SK-N-SH treated with all-trans-retinoic acid at 6 μM for 48 hours (cell line): ENCODE data around the gene MAML3.

ENCODE experiments used
- ATAC-seq: fragments of 200-7000 bp; cut with Tn5 transposase; 3 replicates; pipeline ENCODE4 v1.9.1; 2020; ENCODE audit warnings: mild to moderate bottlenecking, moderate library complexity
- ARNTL ChIP-seq: fragments of 450-650 bp; formaldehyde crosslinking; IDR thresholded peaks from 2 replicates; pipeline ENCODE4 v1.5.0; 2020; ENCODE audit warnings: low read depth, mild to moderate bottlenecking, moderate library complexity, borderline replicate concordance
- BACH2 ChIP-seq: fragments of 250-450 bp; sonication (Bioruptor Pico); IDR thresholded peaks from 2 replicates; pipeline ENCODE4 v1.9.0; 2021; ENCODE audit warnings: mild to moderate bottlenecking, borderline replicate concordance
- CSDC2 ChIP-seq: fragments of 250-450 bp; sonication (Bioruptor Pico); IDR thresholded peaks from 2 replicates; pipeline ENCODE4 v1.5.0; 2020; ENCODE audit warnings: mild to moderate bottlenecking, moderate library complexity
- ESRRG ChIP-seq: fragments of 250-450 bp; sonication (Bioruptor Pico); IDR thresholded peaks from 2 replicates; pipeline ENCODE4 v1.6.1; 2021; ENCODE audit warnings: mild to moderate bottlenecking
- GLIS3 ChIP-seq: fragments of 250-450 bp; sonication (Bioruptor Pico); IDR thresholded peaks from 2 replicates; pipeline ENCODE4 v1.5.0; 2020; ENCODE audit warnings: mild to moderate bottlenecking, moderate library complexity
- ISL1 ChIP-seq: fragments of 250-450 bp; sonication (Bioruptor Pico); IDR thresholded peaks from 2 replicates; pipeline ENCODE4 v2.1.2; 2022; ENCODE audit warnings: mild to moderate bottlenecking, moderate library complexity
- OSR1 ChIP-seq: fragments of 250-450 bp; sonication (Bioruptor Pico); IDR thresholded peaks from 2 replicates; pipeline ENCODE4 v1.8.0; 2022; ENCODE audit warnings: moderate library complexity, mild to moderate bottlenecking, inconsistent platforms
- PPARA ChIP-seq: fragments of 250-450 bp; sonication (Bioruptor Pico); IDR thresholded peaks from 2 replicates; pipeline ENCODE4 v1.5.0; 2020; ENCODE audit warnings: mild to moderate bottlenecking, borderline replicate concordance
- RARB ChIP-seq: fragments of 250-450 bp; sonication (Bioruptor Pico); IDR thresholded peaks from 2 replicates; pipeline ENCODE4 v1.8.0; 2021; ENCODE audit warnings: mild to moderate bottlenecking, moderate library complexity
- SNAI2 ChIP-seq: fragments of 250-450 bp; sonication (Bioruptor Pico); IDR thresholded peaks from 2 replicates; pipeline ENCODE4 v1.5.0; 2020; ENCODE audit warnings: mild to moderate bottlenecking, moderate library complexity
- TCF4 ChIP-seq: fragments of 250-450 bp; sonication (Bioruptor Pico); IDR thresholded peaks from 2 replicates; pipeline ENCODE4 v1.8.0; 2021; ENCODE audit warnings: mild to moderate bottlenecking, moderate library complexity, borderline replicate concordance
- ZFP3 ChIP-seq: fragments of 250-450 bp; sonication (Bioruptor Pico); IDR thresholded peaks from 2 replicates; pipeline ENCODE4 v1.5.0; 2020; ENCODE audit warnings: mild to moderate bottlenecking, moderate library complexity
- ZFP30 ChIP-seq: fragments of 450-650 bp; formaldehyde crosslinking; IDR thresholded peaks from 2 replicates; pipeline ENCODE4 v1.5.0; 2022; ENCODE audit warnings: mild to moderate bottlenecking, moderate library complexity
- ZNF565 ChIP-seq: fragments of 450-650 bp; formaldehyde crosslinking; conservative IDR thresholded peaks from 2 replicates; pipeline ENCODE4 v1.5.0; 2020; ENCODE audit warnings: low read depth, mild to moderate bottlenecking, moderate library complexity
- ZNF70 ChIP-seq: fragments of 450-650 bp; formaldehyde crosslinking; IDR thresholded peaks from 2 replicates; pipeline ENCODE4 v1.5.0; 2020; ENCODE audit warnings: mild to moderate bottlenecking, moderate library complexity
- ZNF8 ChIP-seq: fragments of 450-650 bp; formaldehyde crosslinking; IDR thresholded peaks from 2 replicates; pipeline ENCODE4 v1.5.0; 2020; ENCODE audit warnings: mild to moderate bottlenecking, moderate library complexity
- TF ChIP-seq, protein P1 (sequence below): fragments of 250-450 bp; sonication (Bioruptor Pico); IDR thresholded peaks from 2 replicates; pipeline ENCODE4 v1.5.1; 2021; ENCODE audit warnings: mild to moderate bottlenecking, moderate library complexity
- TF ChIP-seq, protein P2 (sequence below): fragments of 250-450 bp; sonication (Bioruptor Pico); IDR thresholded peaks from 2 replicates; pipeline ENCODE4 v1.5.1; 2020; ENCODE audit warnings: low read depth, mild to moderate bottlenecking, moderate library complexity
- TF ChIP-seq, protein P3 (sequence below): fragments of 250-450 bp; sonication (Bioruptor Pico); IDR thresholded peaks from 2 replicates; pipeline ENCODE4 v1.8.0; 2020; ENCODE audit warnings: mild to moderate bottlenecking, moderate library complexity, borderline replicate concordance
- TF ChIP-seq, protein P4 (sequence below): fragments of 250-450 bp; sonication (Bioruptor Pico); IDR thresholded peaks from 2 replicates; pipeline ENCODE4 v1.5.0; 2020; ENCODE audit warnings: mild to moderate bottlenecking, moderate library complexity
- TF ChIP-seq, protein P5 (sequence below): fragments of 250-450 bp; sonication (Bioruptor Pico); IDR thresholded peaks from 2 replicates; pipeline ENCODE4 v1.8.0; 2021; ENCODE audit warnings: low read depth, mild to moderate bottlenecking, moderate library complexity, borderline replicate concordance

Gene MAML3

DNA sequence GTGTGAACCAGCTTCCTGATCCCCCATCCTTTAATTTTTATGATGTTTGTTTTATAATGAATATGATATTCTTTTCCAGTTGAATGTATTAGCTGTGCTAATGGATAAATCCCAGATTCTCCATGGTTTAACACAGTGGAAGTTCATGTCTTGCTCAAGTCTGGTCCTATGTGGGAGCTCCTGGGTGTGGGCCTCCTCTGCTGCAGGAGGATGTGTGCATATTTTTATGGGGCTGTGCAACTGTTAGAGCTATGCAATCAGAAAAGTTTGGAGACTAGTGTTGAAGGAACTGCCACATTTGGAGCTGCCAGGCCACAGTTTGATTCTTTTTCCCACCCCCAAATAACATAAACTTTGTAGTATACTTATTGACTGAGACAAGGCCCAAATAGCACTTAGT lies 463.6 kb downstream of the MAML3 start:
- ATAC-seq = no peak
- no peak for TF ChIP-seq ZFP30 (CRISPR knock-in tag)

DNA sequence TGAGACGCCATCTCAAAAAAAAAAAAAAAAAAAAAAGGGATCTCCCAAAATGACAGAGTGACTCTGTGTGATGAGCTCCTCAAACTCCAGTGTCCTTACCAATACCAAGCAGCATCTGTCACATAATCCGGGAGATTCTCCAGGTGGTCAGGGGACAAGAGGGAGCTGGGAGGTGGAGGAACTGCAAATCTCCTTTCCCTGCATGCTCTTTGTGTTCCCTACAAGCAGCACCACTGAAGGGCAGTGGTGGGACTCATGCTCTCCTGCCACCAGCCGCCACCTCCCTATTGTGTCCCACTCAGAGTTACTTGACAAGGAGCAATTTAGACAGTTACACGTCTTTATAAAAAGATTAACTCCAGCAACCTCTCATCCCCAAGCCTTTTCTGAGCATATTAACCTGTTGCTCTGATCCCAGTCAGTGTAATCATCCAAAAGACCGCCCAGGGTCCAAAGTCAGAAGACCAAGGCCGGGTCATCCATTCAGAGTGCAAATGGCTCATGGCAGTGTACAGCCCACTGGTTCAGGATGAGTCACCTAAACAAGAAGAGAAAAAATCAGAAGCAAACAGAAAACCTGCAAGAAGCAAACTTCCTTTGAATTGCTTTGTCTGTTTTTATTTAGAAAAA lies 464.8 kb downstream of the MAML3 start:
- ATAC-seq = no peak
- TF ChIP-seq ZFP30 (CRISPR knock-in tag) (no peak), ISL1 (CRISPR knock-in tag) (no peak)

DNA sequence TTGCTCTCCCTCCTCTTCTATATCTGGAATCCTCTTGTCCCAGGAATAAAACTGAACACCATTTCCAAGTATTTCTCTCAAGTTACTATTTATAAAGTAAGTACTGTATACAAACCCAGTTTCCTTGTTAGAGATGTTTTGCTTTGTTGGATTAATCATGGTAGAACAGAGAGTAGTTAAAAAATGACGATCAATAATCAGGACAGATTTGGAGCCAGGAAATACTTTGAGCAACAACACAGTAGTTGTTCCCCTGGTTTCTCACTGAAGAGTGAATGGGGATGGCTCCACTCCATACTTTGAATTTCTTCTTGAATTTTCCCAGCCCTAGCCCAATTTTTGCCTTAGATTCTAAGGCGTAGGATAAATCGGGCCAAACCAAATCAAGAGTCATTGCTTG lies 467.0 kb downstream of the MAML3 start:
- TF ChIP-seq ISL1 (CRISPR knock-in tag) (no peak), TCF4 (CRISPR knock-in tag) (no peak), ZNF565 (CRISPR knock-in tag) (no peak), RARB (no peak), ESRRG (CRISPR knock-in tag) (no peak), ZFP3 (CRISPR knock-in tag) (no peak)
- TF ChIP-seq, protein P1, sequence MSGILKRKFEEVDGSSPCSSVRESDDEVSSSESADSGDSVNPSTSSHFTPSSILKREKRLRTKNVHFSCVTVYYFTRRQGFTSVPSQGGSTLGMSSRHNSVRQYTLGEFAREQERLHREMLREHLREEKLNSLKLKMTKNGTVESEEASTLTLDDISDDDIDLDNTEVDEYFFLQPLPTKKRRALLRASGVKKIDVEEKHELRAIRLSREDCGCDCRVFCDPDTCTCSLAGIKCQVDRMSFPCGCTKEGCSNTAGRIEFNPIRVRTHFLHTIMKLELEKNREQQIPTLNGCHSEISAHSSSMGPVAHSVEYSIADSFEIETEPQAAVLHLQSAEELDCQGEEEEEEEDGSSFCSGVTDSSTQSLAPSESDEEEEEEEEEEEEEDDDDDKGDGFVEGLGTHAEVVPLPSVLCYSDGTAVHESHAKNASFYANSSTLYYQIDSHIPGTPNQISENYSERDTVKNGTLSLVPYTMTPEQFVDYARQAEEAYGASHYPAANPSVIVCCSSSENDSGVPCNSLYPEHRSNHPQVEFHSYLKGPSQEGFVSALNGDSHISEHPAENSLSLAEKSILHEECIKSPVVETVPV (CRISPR knock-in tag) = no peak
- TF ChIP-seq, protein P2, sequence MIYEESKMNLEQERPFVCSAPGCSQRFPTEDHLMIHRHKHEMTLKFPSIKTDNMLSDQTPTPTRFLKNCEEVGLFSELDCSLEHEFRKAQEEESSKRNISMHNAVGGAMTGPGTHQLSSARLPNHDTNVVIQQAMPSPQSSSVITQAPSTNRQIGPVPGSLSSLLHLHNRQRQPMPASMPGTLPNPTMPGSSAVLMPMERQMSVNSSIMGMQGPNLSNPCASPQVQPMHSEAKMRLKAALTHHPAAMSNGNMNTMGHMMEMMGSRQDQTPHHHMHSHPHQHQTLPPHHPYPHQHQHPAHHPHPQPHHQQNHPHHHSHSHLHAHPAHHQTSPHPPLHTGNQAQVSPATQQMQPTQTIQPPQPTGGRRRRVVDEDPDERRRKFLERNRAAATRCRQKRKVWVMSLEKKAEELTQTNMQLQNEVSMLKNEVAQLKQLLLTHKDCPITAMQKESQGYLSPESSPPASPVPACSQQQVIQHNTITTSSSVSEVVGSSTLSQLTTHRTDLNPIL (CRISPR knock-in tag) = no peak
- ATAC-seq = no peak

DNA sequence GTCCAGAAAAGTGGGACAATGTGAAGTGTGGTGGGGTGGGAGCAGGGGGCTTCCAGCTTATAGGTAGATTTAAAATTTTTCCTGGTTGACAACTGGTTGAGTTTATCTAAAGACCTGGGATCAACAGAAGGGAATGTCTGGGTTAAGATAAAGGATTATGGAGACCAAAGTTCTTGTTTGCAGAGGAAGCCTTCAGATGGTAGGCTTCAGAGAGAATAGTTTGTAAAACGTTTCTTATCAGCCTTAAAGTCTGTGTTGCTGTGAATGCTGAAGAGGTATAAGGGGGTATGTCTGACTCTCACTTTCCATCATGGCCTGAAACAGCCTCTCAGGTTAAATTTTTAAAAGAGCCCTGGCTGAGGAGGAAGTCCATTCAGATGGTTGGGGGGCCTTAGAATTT lies 467.9 kb downstream of the MAML3 start:
- TF ChIP-seq, protein P2 (CRISPR knock-in tag) = no peak
- TF ChIP-seq TCF4 (CRISPR knock-in tag) = no peak
- TF ChIP-seq ZNF70 (CRISPR knock-in tag) = no peak
- no peak for TF ChIP-seq ISL1 (CRISPR knock-in tag)
- no peak for TF ChIP-seq CSDC2
- TF ChIP-seq, protein P3, sequence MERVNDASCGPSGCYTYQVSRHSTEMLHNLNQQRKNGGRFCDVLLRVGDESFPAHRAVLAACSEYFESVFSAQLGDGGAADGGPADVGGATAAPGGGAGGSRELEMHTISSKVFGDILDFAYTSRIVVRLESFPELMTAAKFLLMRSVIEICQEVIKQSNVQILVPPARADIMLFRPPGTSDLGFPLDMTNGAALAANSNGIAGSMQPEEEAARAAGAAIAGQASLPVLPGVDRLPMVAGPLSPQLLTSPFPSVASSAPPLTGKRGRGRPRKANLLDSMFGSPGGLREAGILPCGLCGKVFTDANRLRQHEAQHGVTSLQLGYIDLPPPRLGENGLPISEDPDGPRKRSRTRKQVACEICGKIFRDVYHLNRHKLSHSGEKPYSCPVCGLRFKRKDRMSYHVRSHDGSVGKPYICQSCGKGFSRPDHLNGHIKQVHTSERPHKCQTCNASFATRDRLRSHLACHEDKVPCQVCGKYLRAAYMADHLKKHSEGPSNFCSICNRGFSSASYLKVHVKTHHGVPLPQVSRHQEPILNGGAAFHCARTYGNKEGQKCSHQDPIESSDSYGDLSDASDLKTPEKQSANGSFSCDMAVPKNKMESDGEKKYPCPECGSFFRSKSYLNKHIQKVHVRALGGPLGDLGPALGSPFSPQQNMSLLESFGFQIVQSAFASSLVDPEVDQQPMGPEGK = no peak
- no peak for TF ChIP-seq OSR1 (CRISPR knock-in tag)
- no peak for TF ChIP-seq SNAI2 (CRISPR knock-in tag)
- no peak for TF ChIP-seq PPARA (CRISPR knock-in tag)
- TF ChIP-seq GLIS3 = no peak
- no peak for TF ChIP-seq RARB
- TF ChIP-seq, protein P4, sequence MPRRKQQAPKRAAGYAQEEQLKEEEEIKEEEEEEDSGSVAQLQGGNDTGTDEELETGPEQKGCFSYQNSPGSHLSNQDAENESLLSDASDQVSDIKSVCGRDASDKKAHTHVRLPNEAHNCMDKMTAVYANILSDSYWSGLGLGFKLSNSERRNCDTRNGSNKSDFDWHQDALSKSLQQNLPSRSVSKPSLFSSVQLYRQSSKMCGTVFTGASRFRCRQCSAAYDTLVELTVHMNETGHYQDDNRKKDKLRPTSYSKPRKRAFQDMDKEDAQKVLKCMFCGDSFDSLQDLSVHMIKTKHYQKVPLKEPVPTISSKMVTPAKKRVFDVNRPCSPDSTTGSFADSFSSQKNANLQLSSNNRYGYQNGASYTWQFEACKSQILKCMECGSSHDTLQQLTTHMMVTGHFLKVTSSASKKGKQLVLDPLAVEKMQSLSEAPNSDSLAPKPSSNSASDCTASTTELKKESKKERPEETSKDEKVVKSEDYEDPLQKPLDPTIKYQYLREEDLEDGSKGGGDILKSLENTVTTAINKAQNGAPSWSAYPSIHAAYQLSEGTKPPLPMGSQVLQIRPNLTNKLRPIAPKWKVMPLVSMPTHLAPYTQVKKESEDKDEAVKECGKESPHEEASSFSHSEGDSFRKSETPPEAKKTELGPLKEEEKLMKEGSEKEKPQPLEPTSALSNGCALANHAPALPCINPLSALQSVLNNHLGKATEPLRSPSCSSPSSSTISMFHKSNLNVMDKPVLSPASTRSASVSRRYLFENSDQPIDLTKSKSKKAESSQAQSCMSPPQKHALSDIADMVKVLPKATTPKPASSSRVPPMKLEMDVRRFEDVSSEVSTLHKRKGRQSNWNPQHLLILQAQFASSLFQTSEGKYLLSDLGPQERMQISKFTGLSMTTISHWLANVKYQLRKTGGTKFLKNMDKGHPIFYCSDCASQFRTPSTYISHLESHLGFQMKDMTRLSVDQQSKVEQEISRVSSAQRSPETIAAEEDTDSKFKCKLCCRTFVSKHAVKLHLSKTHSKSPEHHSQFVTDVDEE (CRISPR knock-in tag) = no peak
- no peak for TF ChIP-seq ZFP3 (CRISPR knock-in tag)
- TF ChIP-seq, protein P5, sequence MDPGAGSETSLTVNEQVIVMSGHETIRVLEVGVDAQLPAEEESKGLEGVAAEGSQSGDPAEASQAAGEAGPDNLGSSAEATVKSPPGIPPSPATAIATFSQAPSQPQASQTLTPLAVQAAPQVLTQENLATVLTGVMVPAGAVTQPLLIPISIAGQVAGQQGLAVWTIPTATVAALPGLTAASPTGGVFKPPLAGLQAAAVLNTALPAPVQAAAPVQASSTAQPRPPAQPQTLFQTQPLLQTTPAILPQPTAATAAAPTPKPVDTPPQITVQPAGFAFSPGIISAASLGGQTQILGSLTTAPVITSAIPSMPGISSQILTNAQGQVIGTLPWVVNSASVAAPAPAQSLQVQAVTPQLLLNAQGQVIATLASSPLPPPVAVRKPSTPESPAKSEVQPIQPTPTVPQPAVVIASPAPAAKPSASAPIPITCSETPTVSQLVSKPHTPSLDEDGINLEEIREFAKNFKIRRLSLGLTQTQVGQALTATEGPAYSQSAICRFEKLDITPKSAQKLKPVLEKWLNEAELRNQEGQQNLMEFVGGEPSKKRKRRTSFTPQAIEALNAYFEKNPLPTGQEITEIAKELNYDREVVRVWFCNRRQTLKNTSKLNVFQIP (CRISPR knock-in tag) = no peak
- TF ChIP-seq ZNF565 (CRISPR knock-in tag) = no peak
- TF ChIP-seq ARNTL (CRISPR knock-in tag) = no peak
- no peak for TF ChIP-seq ZFP30 (CRISPR knock-in tag)
- TF ChIP-seq BACH2 (CRISPR knock-in tag) = no peak
- TF ChIP-seq ZNF8 (CRISPR knock-in tag) = no peak
- TF ChIP-seq, all 23 proteins: peak for 0
- ATAC-seq = no peak
